GM12801 (cell line): ENCODE measurements around the gene EN2.

ENCODE experiments used
- CTCF ChIP-seq: IDR thresholded peaks from one replicate; pipeline ENCODE4 v1.5.1; 2011; ENCODE audit warnings: control low read depth; ENCODE audit not compliant: insufficient read length; ENCODE audit errors: extremely low read depth

EN2 gene

DNA sequence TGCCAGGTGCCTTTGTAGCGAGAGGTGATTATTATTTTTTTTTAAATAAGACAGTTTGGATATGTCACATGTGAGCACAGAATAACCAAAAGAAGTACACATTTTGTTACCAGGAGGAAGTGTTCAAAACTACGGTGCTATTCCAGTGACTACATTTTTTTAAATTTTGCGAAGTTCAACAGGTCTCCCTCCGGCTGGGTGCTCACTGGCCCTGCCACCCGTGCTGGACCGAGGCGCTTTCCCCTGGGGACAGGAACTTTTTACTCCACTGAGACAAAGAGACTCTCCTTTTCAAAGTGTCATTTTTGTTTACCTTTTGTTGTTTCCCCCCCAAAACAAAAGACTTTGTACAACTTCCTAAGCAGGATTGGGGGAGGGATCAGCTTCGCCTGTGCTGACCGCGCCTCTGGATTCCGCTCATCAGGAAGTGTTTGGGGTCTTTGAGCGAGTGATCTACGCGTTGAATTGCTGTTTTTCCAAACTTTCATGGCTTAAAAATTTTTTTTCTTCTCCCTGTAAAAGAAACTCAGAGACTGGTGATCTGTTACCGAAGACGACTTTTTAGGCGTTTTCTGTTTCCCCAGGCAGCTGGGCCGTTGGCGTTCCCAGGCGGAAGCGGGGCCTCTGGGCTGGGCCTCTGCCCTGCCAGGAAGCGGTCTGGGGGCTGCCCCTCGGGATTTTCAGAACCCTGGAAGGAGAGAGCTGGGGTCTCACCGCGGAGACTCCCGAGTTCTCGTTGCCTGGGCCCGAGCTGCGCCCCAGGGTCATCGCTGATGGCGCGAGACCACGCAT lies 7.2 kb downstream of the EN2 start:
- TF ChIP-seq CTCF: no peak

DNA sequence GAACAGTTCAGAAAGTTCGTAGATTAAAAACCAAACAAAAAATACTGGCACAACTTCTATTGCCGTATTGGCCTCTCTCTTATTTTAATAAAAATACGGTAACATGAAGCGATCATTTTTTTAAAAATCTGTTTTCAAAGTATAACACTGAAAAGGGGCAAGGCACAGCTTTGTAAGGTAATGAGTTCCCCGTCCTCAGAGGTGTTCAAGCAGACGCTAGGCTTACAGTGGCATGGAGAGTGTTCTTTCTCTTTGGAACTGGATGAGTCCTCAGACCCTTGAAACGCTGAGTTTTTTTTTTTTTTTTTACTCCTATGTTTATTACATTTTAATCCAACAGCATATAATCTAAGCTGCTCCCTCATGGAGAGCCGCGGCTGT lies 7.8 kb downstream of the EN2 start:
- no peak for TF ChIP-seq CTCF

DNA sequence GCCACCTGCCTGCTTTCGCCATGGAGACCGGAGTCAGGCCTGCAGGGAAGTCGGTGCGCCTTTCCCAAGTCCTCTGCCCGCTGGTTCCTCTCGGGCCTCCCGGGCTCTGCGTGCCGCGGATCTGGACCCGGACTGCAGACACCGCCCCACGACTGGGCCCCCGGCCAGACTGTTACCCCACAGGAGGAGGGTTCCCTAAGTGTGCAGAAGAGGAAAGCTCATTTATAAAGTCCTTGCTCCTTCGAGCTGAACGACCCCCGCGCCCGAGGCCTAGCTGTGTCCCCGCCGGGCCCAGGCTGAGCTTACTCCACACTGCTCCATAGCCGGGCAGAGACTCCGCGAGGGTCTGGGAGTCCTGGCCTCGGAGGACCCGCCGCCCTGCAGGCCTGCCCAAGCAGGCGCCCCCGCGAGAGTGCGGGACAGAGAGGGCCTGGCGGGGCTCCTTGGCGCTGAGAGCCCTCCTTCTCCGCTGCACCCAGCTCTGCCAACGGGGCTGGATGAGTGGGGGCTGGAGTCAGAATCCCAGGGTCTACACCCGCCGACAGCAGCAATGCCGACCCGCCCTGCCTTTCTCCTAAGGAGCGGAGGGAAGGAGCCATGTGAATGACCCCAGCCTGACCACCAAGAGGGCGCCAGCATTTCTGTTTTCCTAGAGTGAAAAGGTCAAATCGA lies 8.3 kb downstream of the EN2 start:
- TF ChIP-seq CTCF: no peak

GRCh38 chr7:155466814-155467733 lies 9.1 kb downstream of the EN2 start:
- TF ChIP-seq CTCF: no peak

DNA sequence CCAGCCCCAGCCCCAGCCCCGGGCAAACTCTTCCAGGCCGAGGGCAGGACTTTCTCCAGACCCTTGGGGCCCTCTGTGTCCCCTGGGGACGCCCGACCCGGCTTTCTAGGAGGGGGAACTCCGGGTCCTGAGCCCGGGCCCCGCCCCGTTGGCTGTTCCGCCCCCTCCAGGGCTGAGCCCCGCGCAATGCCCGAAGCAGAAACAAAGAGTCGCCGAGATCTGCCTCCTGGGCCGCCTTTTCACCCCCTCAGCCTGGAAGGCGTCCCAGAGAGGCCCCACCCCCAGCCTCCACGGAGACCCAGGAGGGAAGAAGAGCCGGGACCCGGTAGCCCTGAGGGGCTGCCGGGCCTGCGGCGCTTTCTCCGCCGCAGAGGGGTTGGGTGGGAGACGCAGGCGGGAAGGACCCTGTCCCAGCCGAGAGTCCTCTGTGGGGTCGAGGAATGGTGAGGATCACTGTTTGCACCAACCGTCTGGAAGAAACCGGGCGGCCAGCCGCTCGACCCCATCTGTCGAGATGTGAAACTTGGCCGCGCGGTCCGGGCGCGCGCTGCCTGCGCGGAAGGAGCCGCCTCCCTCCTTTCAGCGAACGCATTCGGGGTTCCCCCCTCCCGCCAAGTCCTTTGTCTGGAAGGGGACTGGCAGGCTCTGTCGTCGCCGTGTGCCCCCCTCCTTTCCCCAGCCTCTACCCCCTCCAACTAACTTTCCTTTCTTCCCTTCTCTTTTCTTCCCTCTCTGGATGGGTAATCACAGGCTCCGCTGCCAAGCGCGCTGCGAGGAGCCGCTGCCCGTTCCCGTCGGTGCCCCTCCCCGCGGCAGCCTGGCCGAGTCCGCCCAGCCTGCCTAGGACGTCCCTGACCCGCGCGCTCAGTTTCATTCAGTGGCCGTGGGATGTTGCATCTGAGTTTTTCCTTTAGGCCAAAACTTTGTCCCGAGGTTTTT lies 10.2 kb downstream of the EN2 start:
- no peak for TF ChIP-seq CTCF

DNA sequence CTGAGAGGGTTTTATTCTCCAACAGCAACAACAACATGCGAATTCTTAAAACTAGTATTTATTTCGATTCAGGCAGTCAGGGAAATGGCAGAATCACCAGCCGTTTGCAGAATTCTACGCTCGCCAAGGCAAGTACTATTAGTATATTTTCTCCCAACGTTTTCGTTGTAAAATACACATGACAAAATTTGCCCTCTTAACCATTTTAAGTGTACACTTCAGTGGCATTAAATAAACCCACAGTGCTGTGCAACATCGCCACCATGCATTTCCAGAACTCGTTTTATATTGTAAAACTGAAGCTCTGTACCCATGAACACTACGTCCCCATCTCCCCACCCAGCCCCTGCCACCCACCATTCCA lies 10.8 kb downstream of the EN2 start:
- TF ChIP-seq CTCF: no peak
